ENCODE data around the gene PHEX. TPM values are rescaled to one million over a fixed set of nuclear protein-coding genes. Genes with fewer than 3 reads are reported as not detected.

The PHEX gene
- total RNA-seq, 1 donor from 2014 or later = 0.04 TPM

- H3K36me3 ChIP-seq (ENCODE audit: control insufficient read depth, insufficient read depth, low read length) = no peaks in the 10 kb centered on the region
- H3K27me3 ChIP-seq (ENCODE audit: control insufficient read depth, insufficient read depth, low read length) = no peaks in the 10 kb centered on the region
- H3K4me3 ChIP-seq (ENCODE audit: low read depth, low read length) = no peak overlapping the region
- no peak for DNase-seq (ENCODE audit: low read depth)
- TF ChIP-seq CTCF (IDR thresholded peaks at IDR 0.05; ENCODE audit: insufficient read depth, low read length, poor library complexity, severe bottlenecking) = no peak
Observed at GRCh38 chrX:21993265-21993664, 38.9 kb upstream of the PHEX start.

GRCh38 chrX:21996872-21997455 is 35.2 kb upstream of the PHEX start:
- Histone ChIP-seq H3K36me3 (ENCODE audit: control insufficient read depth, insufficient read depth, low read length) (no peaks in the 10 kb centered on the region), H3K27me3 (ENCODE audit: control insufficient read depth, insufficient read depth, low read length) (no peaks in the 10 kb centered on the region), H3K4me3 (ENCODE audit: low read depth, low read length) (no peak overlapping the region)
- DNase-seq (ENCODE audit: low read depth) = no peak
- no peak for TF ChIP-seq CTCF (IDR thresholded peaks at IDR 0.05; ENCODE audit: insufficient read depth, low read length, poor library complexity, severe bottlenecking)

GRCh38 chrX:21998037-21998436 is 34.1 kb upstream of the PHEX start:
- H3K4me3 ChIP-seq (ENCODE audit: low read depth, low read length) = no peak overlapping the region
- H3K27me3 ChIP-seq (ENCODE audit: control insufficient read depth, insufficient read depth, low read length) = no peaks in the 10 kb centered on the region
- no peak for TF ChIP-seq CTCF (IDR thresholded peaks at IDR 0.05; ENCODE audit: insufficient read depth, low read length, poor library complexity, severe bottlenecking)
- H3K36me3 ChIP-seq (ENCODE audit: control insufficient read depth, insufficient read depth, low read length) = no peaks in the 10 kb centered on the region
- DNase-seq (ENCODE audit: low read depth) = no peak

GRCh38 chrX:22004866-22005265 is 27.3 kb upstream of the PHEX start:
- H3K27me3 ChIP-seq (ENCODE audit: control insufficient read depth, insufficient read depth, low read length) = no peaks in the 10 kb centered on the region
- DNase-seq (ENCODE audit: low read depth) = no peak
- TF ChIP-seq CTCF (IDR thresholded peaks at IDR 0.05; ENCODE audit: insufficient read depth, low read length, poor library complexity, severe bottlenecking) = no peak
- no peaks in the 10 kb centered on the region for H3K36me3 ChIP-seq (ENCODE audit: control insufficient read depth, insufficient read depth, low read length)
- H3K4me3 ChIP-seq (ENCODE audit: low read depth, low read length) = no peak overlapping the region

- TF ChIP-seq CTCF (IDR thresholded peaks at IDR 0.05; ENCODE audit: insufficient read depth, low read length, poor library complexity, severe bottlenecking) = no peak
- Histone ChIP-seq H3K36me3 (ENCODE audit: control insufficient read depth, insufficient read depth, low read length) (no peaks in the 10 kb centered on the region), H3K4me3 (ENCODE audit: low read depth, low read length) (no peak overlapping the region), H3K27me3 (ENCODE audit: control insufficient read depth, insufficient read depth, low read length) (no peaks in the 10 kb centered on the region)
- no peak for DNase-seq (ENCODE audit: low read depth)
Observed at GRCh38 chrX:22012051-22012450, 20.1 kb upstream of the PHEX start.

- Histone ChIP-seq H3K36me3 (ENCODE audit: control insufficient read depth, insufficient read depth, low read length) (no peaks in the 10 kb centered on the region), H3K4me3 (ENCODE audit: low read depth, low read length) (no peak overlapping the region), H3K27me3 (ENCODE audit: control insufficient read depth, insufficient read depth, low read length) (no peaks in the 10 kb centered on the region)
- TF ChIP-seq CTCF (IDR thresholded peaks at IDR 0.05; ENCODE audit: insufficient read depth, low read length, poor library complexity, severe bottlenecking) = no peak
- no peak for DNase-seq (ENCODE audit: low read depth)
Observed at GRCh38 chrX:22012931-22013330, 19.2 kb upstream of the PHEX start.
